CD8-positive, alpha-beta memory T cell (primary cell): ENCODE data around the gene TSPAN11. TPM values are rescaled to one million over a fixed set of nuclear protein-coding genes. Genes with fewer than 3 reads are reported as not detected.

Source experiments
- CTCF ChIA-PET: fragments of 350-600 bp; sonication (Branson Sonifier 250); formaldehyde crosslinking; loops from one replicate; lab custom pipeline; 2021; ENCODE audit warnings: antibody characterized with exemption; lab: Charles Lee
- POLR2A ChIA-PET: fragments of 350-600 bp; sonication (Branson Sonifier 250); formaldehyde crosslinking; loops from one replicate; lab custom pipeline; 2021; ENCODE audit warnings: antibody characterized with exemption; lab: Charles Lee
- DNase-seq, 5 donors: peaks; one replicate each; pipeline versions ENCODE4 v3.0.0 to v3.0.0-alpha.2; 2020 to 2022; ENCODE audit warnings: mixed read lengths in 1 of 5
- H3K27ac ChIP-seq: one replicate; pipeline ENCODE4 v1.7.0; 2013; ENCODE audit warnings: low read depth, mild to moderate bottlenecking, low read length, moderate library complexity
- H3K27me3 ChIP-seq: 2 replicates; pipeline ENCODE4 v1.7.0; 2013; ENCODE audit warnings: low read length, mild to moderate bottlenecking; ENCODE audit not compliant: insufficient read depth, poor library complexity, severe bottlenecking
- H3K36me3 ChIP-seq: 2 replicates; pipeline ENCODE4 v1.7.0; 2013; ENCODE audit warnings: mild to moderate bottlenecking, low read length, moderate library complexity; ENCODE audit not compliant: insufficient read depth
- H3K4me1 ChIP-seq: 2 replicates; pipeline ENCODE4 v1.7.0; 2013; ENCODE audit warnings: mild to moderate bottlenecking, low read length, moderate library complexity; ENCODE audit not compliant: insufficient read depth
- H3K4me3 ChIP-seq: 2 replicates; pipeline ENCODE4 v1.7.0; 2013; ENCODE audit warnings: mild to moderate bottlenecking, low read length
- H3K9me3 ChIP-seq: 2 replicates; pipeline ENCODE4 v1.7.0; 2013; ENCODE audit warnings: mild to moderate bottlenecking, low read length
- H3K27ac Mint-ChIP-seq, 8 donors: one replicate each; pipeline ENCODE4 v1.8.0; 2020 to 2021; ENCODE audit warnings: mixed read lengths in 8 of 8, mild to moderate bottlenecking in 6 of 8, inconsistent platforms in 3 of 8, moderate library complexity in 3 of 8
- H3K27me3 Mint-ChIP-seq, 2 donors: one replicate each; pipeline ENCODE4 v1.8.0; 2020 to 2021; ENCODE audit warnings: mixed read lengths in 2 of 2, mild to moderate bottlenecking in 1 of 2, moderate library complexity in 1 of 2
- H3K36me3 Mint-ChIP-seq, 3 donors: one replicate each; pipeline ENCODE4 v1.8.0; 2020 to 2021; ENCODE audit warnings: mixed read lengths in 3 of 3, inconsistent platforms in 1 of 3, mild to moderate bottlenecking in 1 of 3
- H3K4me1 Mint-ChIP-seq, 3 donors: one replicate each; pipeline ENCODE4 v1.8.0; 2020 to 2021; ENCODE audit warnings: mixed read lengths in 3 of 3, inconsistent platforms in 1 of 3, mild to moderate bottlenecking in 1 of 3
- H3K4me3 Mint-ChIP-seq, 7 donors: one replicate each; pipeline ENCODE4 v1.8.0; 2020 to 2021; ENCODE audit warnings: mixed read lengths in 7 of 7, mild to moderate bottlenecking in 6 of 7, moderate library complexity in 4 of 7, inconsistent platforms in 2 of 7
- H3K9me3 Mint-ChIP-seq, 5 donors: one replicate each; pipeline ENCODE4 v1.8.0; 2020 to 2022; ENCODE audit warnings: mixed read lengths in 5 of 5, mild to moderate bottlenecking in 3 of 5, moderate library complexity in 2 of 5, inconsistent platforms in 1 of 5
- polyA plus RNA-seq: library from polyadenylated mRNA; unstranded; fragments of 300-500 nt; fragmentation: Illumina TruSeq; gene quantifications from one replicate; pipeline ENCODE4 v1.2.3, GENCODE V29; 2021
- total RNA-seq, 2 experiments: library from RNA; stranded (reverse); gene quantifications; one replicate each; pipeline ENCODE4 v1.2.3, GENCODE V29; 2021

Gene TSPAN11
- total and polyA plus RNA-seq, 3 experiments from 2014 or later: not detected

DNA sequence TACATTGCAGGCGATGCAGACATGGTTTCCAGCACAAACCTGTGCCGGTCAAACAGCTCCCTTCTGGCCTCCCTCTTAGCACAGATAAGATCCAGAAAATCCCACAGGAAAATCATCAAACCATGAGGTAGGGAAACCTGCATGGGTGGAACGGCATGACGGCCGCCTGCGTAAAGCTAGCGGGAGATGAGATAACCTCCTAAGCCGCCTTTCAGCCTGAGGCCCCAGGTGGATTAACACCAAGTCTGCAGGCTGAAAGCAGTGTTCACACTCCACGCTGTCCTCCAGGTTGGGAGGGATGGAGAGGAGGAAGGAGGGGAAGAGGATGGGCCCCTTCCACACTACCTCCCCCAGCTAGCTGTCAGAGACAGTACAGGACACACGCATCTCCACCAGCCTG is 63.8 kb downstream of the TSPAN11 start:
- Mint-ChIP-seq H3K9me3 (no peaks in the 10 kb centered on the region), H3K4me3 (no peak overlapping the region), H3K27ac (no peak overlapping the region), H3K27me3 (peaks cover 0 to 1% of the 10 kb centered on the region in 2 donors), H3K4me1 (no peaks in the 10 kb centered on the region), H3K36me3 (no peaks in the 10 kb centered on the region)
- POLR2A ChIA-PET: no interaction called here
- H3K4me3 ChIP-seq: no peak overlapping the region
- H3K9me3 ChIP-seq: no peaks in the 10 kb centered on the region
- no peak overlapping the region for H3K27ac ChIP-seq
- no peaks in the 10 kb centered on the region for H3K4me1 ChIP-seq
- H3K36me3 ChIP-seq: no peaks in the 10 kb centered on the region
- H3K27me3 ChIP-seq: no peaks in the 10 kb centered on the region
- CTCF ChIA-PET: interaction anchor here (1.4 kb wide), 1 partner anchor 11 kb away, joined by 3 read pairs; no protein-coding TSS in a partner anchor
- DNase-seq: no peak

- ChIA-PET CTCF (interaction anchor here (1.4 kb wide), 1 partner anchor 11 kb away, joined by 3 read pairs; no protein-coding TSS in a partner anchor), POLR2A (no interaction called here)
- DNase-seq: no peak
- no peaks in the 10 kb centered on the region for H3K9me3 ChIP-seq
- Mint-ChIP-seq H3K4me3 (no peak overlapping the region), H3K27me3 (peaks cover 0 to 1% of the 10 kb centered on the region in 2 donors), H3K27ac (no peak overlapping the region), H3K9me3 (no peaks in the 10 kb centered on the region), H3K36me3 (no peaks in the 10 kb centered on the region), H3K4me1 (no peaks in the 10 kb centered on the region)
- no peaks in the 10 kb centered on the region for H3K27me3 ChIP-seq
- no peak overlapping the region for H3K4me3 ChIP-seq
- no peaks in the 10 kb centered on the region for H3K4me1 ChIP-seq
- H3K27ac ChIP-seq: no peak overlapping the region
- H3K36me3 ChIP-seq: no peaks in the 10 kb centered on the region
Observed at GRCh38 chr12:30990776-30991175, 64.2 kb downstream of the TSPAN11 start.

DNA sequence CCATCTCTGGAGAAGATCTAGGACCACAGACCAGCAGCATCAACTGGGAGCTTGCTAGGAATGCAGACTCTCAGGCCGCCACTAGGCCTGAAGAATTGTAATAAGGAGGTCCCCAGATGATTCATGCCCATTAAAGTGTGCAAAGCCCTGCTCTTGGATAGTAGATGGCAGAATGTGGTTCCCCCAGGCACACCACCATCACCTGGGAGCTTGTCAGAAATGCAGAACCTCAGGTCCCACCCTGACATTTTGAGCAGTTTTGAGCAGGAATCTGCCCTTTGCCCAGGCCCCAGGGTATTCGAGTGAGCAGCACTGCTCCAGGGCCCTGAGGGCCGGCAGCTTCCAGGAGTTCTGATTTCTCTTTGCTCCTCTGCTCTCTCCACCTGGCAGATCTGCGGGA is 64.9 kb downstream of the TSPAN11 start:
- peaks cover 0 to 1% of the 10 kb centered on the region in 2 donors for H3K27me3 Mint-ChIP-seq
- ChIA-PET POLR2A (no interaction called here), CTCF (no interaction called here)
- no peak for DNase-seq
- no peak overlapping the region for H3K4me3 Mint-ChIP-seq
- no peaks in the 10 kb centered on the region for H3K4me1 Mint-ChIP-seq
- H3K27me3 ChIP-seq: no peaks in the 10 kb centered on the region
- no peaks in the 10 kb centered on the region for H3K36me3 ChIP-seq
- no peak overlapping the region for H3K27ac Mint-ChIP-seq
- no peaks in the 10 kb centered on the region for H3K36me3 Mint-ChIP-seq
- H3K9me3 Mint-ChIP-seq: no peaks in the 10 kb centered on the region
- no peak overlapping the region for H3K27ac ChIP-seq
- H3K4me1 ChIP-seq: no peaks in the 10 kb centered on the region
- no peak overlapping the region for H3K4me3 ChIP-seq
- no peaks in the 10 kb centered on the region for H3K9me3 ChIP-seq

- H3K27ac Mint-ChIP-seq: no peak overlapping the region
- no peaks in the 10 kb centered on the region for H3K9me3 Mint-ChIP-seq
- Histone ChIP-seq H3K27me3 (no peaks in the 10 kb centered on the region), H3K27ac (no peak overlapping the region), H3K4me3 (no peak overlapping the region), H3K36me3 (no peaks in the 10 kb centered on the region), H3K4me1 (no peaks in the 10 kb centered on the region), H3K9me3 (no peaks in the 10 kb centered on the region)
- H3K27me3 Mint-ChIP-seq: peaks cover 1 to 3% of the 10 kb centered on the region in 2 donors
- ChIA-PET POLR2A (no interaction called here), CTCF (no interaction called here)
- no peak overlapping the region for H3K4me3 Mint-ChIP-seq
- no peaks in the 10 kb centered on the region for H3K4me1 Mint-ChIP-seq
- no peak for DNase-seq
- no peaks in the 10 kb centered on the region for H3K36me3 Mint-ChIP-seq
Observed at GRCh38 chr12:30992381-30992780, 65.8 kb downstream of the TSPAN11 start.

DNA sequence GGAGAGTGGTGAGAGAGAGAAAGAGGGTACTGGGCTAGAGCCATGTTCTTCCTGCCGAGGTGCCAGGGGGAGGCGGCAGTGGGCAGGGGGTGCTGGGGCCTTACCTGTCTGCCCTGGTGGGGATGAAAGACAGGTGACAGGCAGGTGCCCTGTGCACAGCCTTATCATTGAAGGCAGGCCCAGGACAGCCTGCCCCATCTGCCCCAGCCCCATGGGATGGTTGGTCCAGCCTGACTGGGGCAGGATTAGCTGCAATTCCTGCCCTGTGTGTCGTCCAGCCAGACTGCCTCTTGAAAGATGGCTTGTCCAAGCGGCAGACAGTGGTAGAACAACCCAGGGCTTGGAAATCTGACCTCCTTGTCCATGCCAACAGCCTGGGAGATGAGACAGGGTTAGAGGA is 67.2 kb downstream of the TSPAN11 start:
- H3K4me3 ChIP-seq: no peak overlapping the region
- no peaks in the 10 kb centered on the region for H3K27me3 ChIP-seq
- Mint-ChIP-seq H3K27me3 (peaks cover 0 to 3% of the 10 kb centered on the region in 2 donors), H3K36me3 (no peaks in the 10 kb centered on the region), H3K4me3 (no peak overlapping the region), H3K27ac (no peak overlapping the region), H3K4me1 (no peaks in the 10 kb centered on the region), H3K9me3 (no peaks in the 10 kb centered on the region)
- DNase-seq: no peak
- no peaks in the 10 kb centered on the region for H3K9me3 ChIP-seq
- H3K4me1 ChIP-seq: no peaks in the 10 kb centered on the region
- no peak overlapping the region for H3K27ac ChIP-seq
- CTCF ChIA-PET: no interaction called here
- H3K36me3 ChIP-seq: no peaks in the 10 kb centered on the region
- POLR2A ChIA-PET: no interaction called here

- H3K4me3 Mint-ChIP-seq: no peak overlapping the region
- H3K27me3 ChIP-seq: no peaks in the 10 kb centered on the region
- H3K36me3 ChIP-seq: no peaks in the 10 kb centered on the region
- POLR2A ChIA-PET: no interaction called here
- CTCF ChIA-PET: no interaction called here
- H3K9me3 Mint-ChIP-seq: no peaks in the 10 kb centered on the region
- H3K4me1 ChIP-seq: no peaks in the 10 kb centered on the region
- H3K27me3 Mint-ChIP-seq: peaks cover 2 to 3% of the 10 kb centered on the region in 2 donors
- H3K27ac Mint-ChIP-seq: no peak overlapping the region
- no peak for DNase-seq
- H3K4me1 Mint-ChIP-seq: no peaks in the 10 kb centered on the region
- no peaks in the 10 kb centered on the region for H3K36me3 Mint-ChIP-seq
- no peaks in the 10 kb centered on the region for H3K9me3 ChIP-seq
- no peak overlapping the region for H3K27ac ChIP-seq
- no peak overlapping the region for H3K4me3 ChIP-seq
Observed at GRCh38 chr12:30994274-30994673, 67.7 kb downstream of the TSPAN11 start.

GRCh38 chr12:30996255-30996654 is 69.7 kb downstream of the TSPAN11 start:
- H3K27ac ChIP-seq: no peak overlapping the region
- no peaks in the 10 kb centered on the region for H3K4me1 Mint-ChIP-seq
- no peak overlapping the region for H3K27ac Mint-ChIP-seq
- H3K4me3 ChIP-seq: no peak overlapping the region
- no peak overlapping the region for H3K4me3 Mint-ChIP-seq
- no peaks in the 10 kb centered on the region for H3K9me3 Mint-ChIP-seq
- H3K9me3 ChIP-seq: no peaks in the 10 kb centered on the region
- H3K36me3 Mint-ChIP-seq: no peaks in the 10 kb centered on the region
- POLR2A ChIA-PET: no interaction called here
- CTCF ChIA-PET: no interaction called here
- no peaks in the 10 kb centered on the region for H3K36me3 ChIP-seq
- no peaks in the 10 kb centered on the region for H3K4me1 ChIP-seq
- H3K27me3 Mint-ChIP-seq: peaks cover 2 to 7% of the 10 kb centered on the region in 2 donors
- no peak for DNase-seq
- H3K27me3 ChIP-seq: no peaks in the 10 kb centered on the region

- Histone ChIP-seq H3K9me3 (no peaks in the 10 kb centered on the region), H3K4me3 (no peak overlapping the region), H3K36me3 (no peaks in the 10 kb centered on the region), H3K4me1 (no peaks in the 10 kb centered on the region), H3K27ac (no peak overlapping the region), H3K27me3 (no peaks in the 10 kb centered on the region)
- no peak overlapping the region for H3K4me3 Mint-ChIP-seq
- CTCF ChIA-PET: no interaction called here
- DNase-seq: no peak
- H3K27me3 Mint-ChIP-seq: peaks cover 2 to 7% of the 10 kb centered on the region in 2 donors
- no peaks in the 10 kb centered on the region for H3K36me3 Mint-ChIP-seq
- POLR2A ChIA-PET: no interaction called here
- no peaks in the 10 kb centered on the region for H3K9me3 Mint-ChIP-seq
- no peaks in the 10 kb centered on the region for H3K4me1 Mint-ChIP-seq
- H3K27ac Mint-ChIP-seq: no peak overlapping the region
Observed at GRCh38 chr12:30996752-30997151, 70.2 kb downstream of the TSPAN11 start.
